Activated CD4-positive, CD25-positive, alpha-beta regulatory T cell treated with anti-CD3 and anti-CD28 coated beads, Interleukin-2, amount 50 U/mL, for 72 hours (primary cell): ENCODE measurements around the gene ANLN.
"Not testable (repeated sequence)": the region's sequence is repeated elsewhere in the genome, so short reads cannot be mapped to it uniquely, and the experiment has no call there.

ENCODE experiments used
- DNase-seq: peaks from one replicate; pipeline ENCODE4 v3.0.0; 2021

ANLN gene

GRCh38 chr7:36378555-36378954, 11.1 kb upstream of the ANLN start:
- not testable (repeated sequence) for DNase-seq

- DNase-seq, result no peak
Observed at GRCh38 chr7:36379831-36380504, 9.7 kb upstream of the ANLN start.

- DNase-seq, result no peak
Observed at GRCh38 chr7:36381056-36381455, 8.6 kb upstream of the ANLN start.

DNA sequence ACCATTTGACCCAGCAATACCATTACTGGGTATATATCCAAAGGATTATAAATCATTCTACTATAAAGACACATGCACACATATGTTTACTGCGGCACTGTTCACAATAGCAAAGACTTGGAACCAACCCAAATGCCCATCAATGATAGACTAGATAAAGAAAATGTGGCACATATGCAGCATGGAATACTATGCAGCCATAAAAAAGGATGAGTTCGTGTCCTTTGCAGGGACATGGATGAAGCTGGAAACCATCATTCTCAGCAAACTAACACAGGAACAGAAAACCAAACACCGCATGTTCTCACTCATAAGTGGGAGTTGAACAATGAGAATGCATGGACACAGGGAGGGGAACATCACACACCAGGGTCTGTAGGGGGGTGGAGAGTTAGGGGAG, 6.4 kb upstream of the ANLN start:
- not testable (repeated sequence) for DNase-seq

GRCh38 chr7:36385646-36386045, 4.0 kb upstream of the ANLN start:
- not testable (repeated sequence) for DNase-seq

- no peak for DNase-seq
Observed at GRCh38 chr7:36387435-36388231, 2.0 kb upstream of the ANLN start.

- no peak for DNase-seq
Observed at GRCh38 chr7:36388423-36388822, 1.2 kb upstream of the ANLN start.

DNA sequence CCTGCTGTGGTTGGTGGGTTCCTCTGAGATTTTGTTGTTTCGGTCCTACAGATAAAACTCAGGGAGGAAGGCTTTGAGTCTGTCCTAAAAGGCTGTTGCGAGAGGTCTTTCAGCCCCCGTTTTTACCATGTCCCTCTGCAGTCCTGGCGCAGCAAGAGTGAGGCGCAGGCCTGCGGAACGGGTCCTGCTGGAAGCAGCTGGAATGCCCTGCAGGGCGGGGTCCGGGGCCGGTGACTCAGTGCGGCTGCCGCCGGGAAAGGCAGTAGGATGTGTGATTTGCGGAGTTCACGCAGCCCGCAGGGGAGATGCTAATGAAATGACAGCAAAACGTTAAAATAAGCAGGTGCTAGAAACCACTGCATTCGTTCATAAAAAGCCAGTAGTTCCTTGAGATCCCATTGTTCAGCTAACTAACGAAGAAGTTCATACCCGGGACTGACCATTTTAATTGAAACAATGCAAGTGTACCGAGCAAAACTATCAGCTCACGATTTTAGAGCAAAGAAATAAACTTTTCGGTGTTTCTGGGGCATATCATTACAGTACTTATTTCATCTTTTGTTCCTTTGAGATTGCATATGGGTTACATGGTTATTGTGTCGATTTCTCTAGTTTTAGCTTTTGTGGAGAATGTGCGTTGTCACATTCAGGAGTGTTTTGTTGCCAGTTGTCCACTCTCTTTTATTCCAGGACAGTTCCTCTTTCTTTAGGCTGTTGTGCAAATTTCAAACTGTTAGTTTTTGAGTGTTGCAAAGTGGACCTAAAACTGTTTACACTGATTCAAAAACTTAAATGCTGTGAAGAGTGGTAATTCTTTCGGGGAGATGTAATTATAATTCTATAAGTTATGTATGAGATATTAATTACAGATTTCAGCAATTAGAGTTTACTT, 783 bp downstream of the ANLN start:
- peak; percentile 61 for DNase-seq

GRCh38 chr7:36391436-36392198, 2.0 kb downstream of the ANLN start:
- DNase-seq, result no peak

DNA sequence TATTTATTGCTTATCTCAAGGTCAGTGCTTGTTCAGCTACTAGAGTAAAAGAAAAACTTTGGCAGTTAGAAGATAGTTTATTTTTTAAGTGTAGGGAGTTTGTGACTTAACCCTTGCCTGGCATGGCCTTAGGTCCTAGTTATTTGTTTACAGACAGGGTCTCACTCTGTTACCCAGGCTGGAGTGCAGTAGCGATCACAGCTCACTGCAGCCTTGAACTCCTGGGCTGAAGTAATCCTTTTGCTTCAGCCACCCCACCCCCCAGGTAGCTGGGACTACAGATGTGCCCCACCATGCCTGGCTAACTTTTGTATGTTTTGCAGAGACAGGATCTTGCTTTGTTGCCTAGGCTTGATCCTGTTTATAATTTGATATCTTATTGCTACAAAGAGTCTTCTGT, 4.2 kb downstream of the ANLN start:
- DNase-seq, result no peak

DNA sequence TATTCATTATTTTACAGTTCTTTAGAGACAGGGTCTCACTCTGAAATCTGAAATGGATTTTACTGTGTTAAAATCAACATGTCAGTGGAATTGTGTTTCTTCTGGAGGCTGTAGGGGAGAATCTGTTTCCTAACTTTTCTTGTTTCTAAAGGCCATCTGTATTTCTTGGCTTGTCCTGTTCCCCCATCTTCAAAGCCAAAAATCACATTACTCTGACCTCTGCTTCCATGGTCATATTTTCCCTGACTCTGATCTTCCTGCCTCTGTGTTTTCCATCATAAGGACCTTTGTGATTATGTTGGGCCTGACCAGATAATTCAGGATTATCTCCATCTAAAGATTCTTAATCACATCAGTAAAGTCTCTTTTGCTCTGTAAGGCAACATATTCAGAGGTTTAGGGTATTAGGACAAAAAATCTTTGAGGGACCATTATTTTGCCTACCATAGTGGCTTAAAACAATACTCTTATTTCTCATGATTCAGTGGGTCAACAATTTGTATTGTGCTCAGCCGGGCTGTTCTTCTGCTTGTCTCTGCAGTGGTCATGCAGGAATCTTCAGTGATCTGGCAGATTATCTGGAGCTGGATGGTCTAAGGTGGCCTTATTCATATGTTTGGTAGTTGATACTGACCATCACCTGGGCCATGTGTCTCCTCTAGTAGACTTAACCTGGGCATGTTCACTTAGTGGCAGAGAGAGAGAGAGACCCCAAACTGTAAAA, 5.7 kb downstream of the ANLN start:
- no peak for DNase-seq

- DNase-seq, result no peak
Observed at GRCh38 chr7:36396150-36396549, 6.5 kb downstream of the ANLN start.

- DNase-seq, result no peak
Observed at GRCh38 chr7:36400036-36400435, 10.4 kb downstream of the ANLN start.

DNA sequence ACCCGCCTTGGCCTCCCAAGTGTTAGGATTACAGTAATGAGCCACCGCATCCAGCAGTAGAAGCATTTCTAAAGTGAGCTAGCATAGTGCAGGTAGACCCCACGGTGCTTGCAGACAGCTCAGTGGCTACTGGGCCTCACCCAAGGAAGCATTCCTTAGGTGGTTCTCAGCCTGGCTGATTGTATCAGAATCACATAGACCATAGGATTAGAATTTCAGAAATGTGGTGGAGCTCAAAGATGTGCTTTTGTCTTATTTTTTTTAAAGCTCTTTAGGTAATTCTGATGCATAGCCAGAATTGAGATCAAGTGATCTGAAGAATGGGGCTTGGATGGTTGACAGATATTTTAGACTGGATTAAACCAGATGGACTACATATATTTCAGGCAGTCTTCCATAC, 10.9 kb downstream of the ANLN start:
- no peak for DNase-seq

- DNase-seq, result no peak
Observed at GRCh38 chr7:36403452-36403851, 13.8 kb downstream of the ANLN start.

- no peak for DNase-seq
Observed at GRCh38 chr7:36404639-36405408, 15.2 kb downstream of the ANLN start.

GRCh38 chr7:36405409-36405803, 15.7 kb downstream of the ANLN start:
- no peak for DNase-seq

GRCh38 chr7:36406156-36406555, 16.5 kb downstream of the ANLN start:
- DNase-seq, result no peak

GRCh38 chr7:36407636-36408550, 18.2 kb downstream of the ANLN start:
- DNase-seq, result no peak

GRCh38 chr7:36408589-36408988, 18.9 kb downstream of the ANLN start:
- DNase-seq, result no peak
